Stimulated activated CD8-positive, alpha-beta memory T cell treated with anti-CD3 and anti-CD28 coated beads, Interleukin-2, amount 100 ng/mL, for 48 hours (primary cell): Measurements from ENCODE around the gene GAS2L2.

Experiments used
- DNase-seq, 2 donors: peaks; one replicate each; pipeline ENCODE4 v3.0.0-alpha.2; 2020; ENCODE audit warnings: low read depth in 2 of 2

Gene GAS2L2

GRCh38 chr17:35752945-35753764 lies at the start of gene GAS2L2:
GAS2L2 (minus strand) TSS chr17:35753239; CDS start chr17:35752850, 389 bp downstream.
- no peak for DNase-seq

GRCh38 chr17:35801583-35802224 lies 48.7 kb upstream of the GAS2L2 start:
- DNase-seq: no peak

GRCh38 chr17:35799942-35800341 lies 46.9 kb upstream of the GAS2L2 start:
- DNase-seq: no peak

GRCh38 chr17:35797918-35798317 lies 44.9 kb upstream of the GAS2L2 start:
- no peak for DNase-seq

GRCh38 chr17:35797370-35797769 lies 44.3 kb upstream of the GAS2L2 start:
- no peak for DNase-seq

- DNase-seq: no peak
These were observed 43.9 kb upstream of the GAS2L2 start for GRCh38 chr17:35796942-35797341.

GRCh38 chr17:35795871-35796265 lies 42.8 kb upstream of the GAS2L2 start:
- DNase-seq: no peak

- DNase-seq: peak; percentile 31 to 32
These were observed 42.2 kb upstream of the GAS2L2 start, which contains the start of gene MMP28 for GRCh38 chr17:35795007-35795870. MMP28 (minus strand) TSS chr17:35795641; CDS start chr17:35795377, 264 bp downstream.

GRCh38 chr17:35793257-35793656 lies 40.2 kb upstream of the GAS2L2 start:
- no peak for DNase-seq

- DNase-seq: no peak
These were observed 38.8 kb upstream of the GAS2L2 start for GRCh38 chr17:35791681-35792350.

GRCh38 chr17:35790841-35791240 lies 37.8 kb upstream of the GAS2L2 start:
- DNase-seq: no peak

- no peak for DNase-seq
These were observed 35.7 kb upstream of the GAS2L2 start for GRCh38 chr17:35788477-35789368.

- DNase-seq: no peak
These were observed 33.9 kb upstream of the GAS2L2 start for GRCh38 chr17:35786941-35787432.

GRCh38 chr17:35784895-35785294 lies 31.9 kb upstream of the GAS2L2 start:
- no peak for DNase-seq

GRCh38 chr17:35780950-35781349 lies 27.9 kb upstream of the GAS2L2 start:
- no peak for DNase-seq

- no peak for DNase-seq
These were observed 25.7 kb upstream of the GAS2L2 start for GRCh38 chr17:35778641-35779196.

GRCh38 chr17:35775583-35775982 lies 22.5 kb upstream of the GAS2L2 start:
- DNase-seq: no peak

GRCh38 chr17:35775039-35775438 lies 22.0 kb upstream of the GAS2L2 start:
- DNase-seq: no peak

- no peak for DNase-seq
These were observed 21.5 kb upstream of the GAS2L2 start for GRCh38 chr17:35774499-35774898.
